Amygdala (tissue), 56 donors: ENCODE results near the gene ABHD14A.
A peak's percentile ranks its signal among the peaks of the same experiment; 100 is the strongest.

Source experiments
- DNase-seq, 56 donors: peaks; one replicate each; lab custom pipeline; 2025; lab: John Stamatoyannopoulos, UW

Gene ABHD14A

GRCh38 chr3:52010431-52010830 lies 35.6 kb downstream of the ABHD14A start:
- no peak for DNase-seq

- DNase-seq, result no peak
Measured at GRCh38 chr3:52012699-52013098, 37.8 kb downstream of the ABHD14A start.

GRCh38 chr3:52013802-52014598 lies 39.1 kb downstream of the ABHD14A start:
- no peak for DNase-seq

GRCh38 chr3:52014613-52015012 lies 39.7 kb downstream of the ABHD14A start:
- DNase-seq, result peak in 6 of 56 donors; percentile 21 to 40 (median 26)

- DNase-seq, result no peak
Measured at GRCh38 chr3:52015438-52016228, 40.8 kb downstream of the ABHD14A start.

- no peak for DNase-seq
Measured at GRCh38 chr3:52017586-52017985, 42.7 kb downstream of the ABHD14A start.

GRCh38 chr3:52018319-52019000 lies 43.6 kb downstream of the ABHD14A start:
- DNase-seq, result no peak

- peak in 1 of 56 donors; percentile 51 for DNase-seq
Measured at GRCh38 chr3:52019352-52020080, 44.7 kb downstream of the ABHD14A start.

- no peak for DNase-seq
Measured at GRCh38 chr3:52020796-52021195, 45.9 kb downstream of the ABHD14A start.

- peak in 4 of 56 donors; percentile 12 to 64 (median 22) for DNase-seq
Measured at GRCh38 chr3:52021489-52022268, 46.8 kb downstream of the ABHD14A start.

GRCh38 chr3:52022323-52023100 lies 47.6 kb downstream of the ABHD14A start:
- peak in 9 of 56 donors; percentile 19 to 64 (median 38) for DNase-seq

- no peak for DNase-seq
Measured at GRCh38 chr3:52023101-52023770, 48.4 kb downstream of the ABHD14A start.

- no peak for DNase-seq
Measured at GRCh38 chr3:52023860-52024764, 49.2 kb downstream of the ABHD14A start.

- no peak for DNase-seq
Measured at GRCh38 chr3:52024765-52025452, 50.0 kb downstream of the ABHD14A start.

GRCh38 chr3:52025453-52025852 lies 50.6 kb downstream of the ABHD14A start:
- no peak for DNase-seq

GRCh38 chr3:52026041-52026440 lies 51.2 kb downstream of the ABHD14A start:
- DNase-seq, result no peak
